H9 (cell line): ENCODE measurements around the gene CD300LD. TPM values are rescaled to one million over a fixed set of nuclear protein-coding genes. Genes with fewer than 3 reads are reported as not detected.

Experiments used
- DNase-seq: peaks from one replicate; pipeline ENCODE4 v3.0.0-alpha.2; 2017
- H2AFZ ChIP-seq: one replicate; pipeline ENCODE4 v1.6.1; 2013; ENCODE audit warnings: mild to moderate bottlenecking, low read length, control low read depth, moderate library complexity
- H2AK5ac ChIP-seq: 2 replicates; pipeline ENCODE4 v1.6.1; 2013; ENCODE audit warnings: low read length, control low read depth, mixed read lengths; ENCODE audit not compliant: insufficient read length
- H2BK120ac ChIP-seq: one replicate; pipeline ENCODE4 v1.6.1; 2013; ENCODE audit warnings: low read depth, mild to moderate bottlenecking, low read length, control low read depth, inconsistent platforms; ENCODE audit not compliant: poor library complexity, severe bottlenecking
- H2BK12ac ChIP-seq: 2 replicates; pipeline ENCODE4 v1.6.1; 2013; ENCODE audit warnings: low read length, control low read depth, mixed read lengths, low read depth; ENCODE audit not compliant: insufficient read length
- H2BK15ac ChIP-seq: 2 replicates; pipeline ENCODE4 v1.6.1; 2013; ENCODE audit warnings: low read depth, low read length, control low read depth
- H2BK20ac ChIP-seq: one replicate; pipeline ENCODE4 v1.6.1; 2013; ENCODE audit warnings: low read depth, mild to moderate bottlenecking, low read length, control low read depth, inconsistent platforms; ENCODE audit not compliant: poor library complexity, severe bottlenecking
- H2BK5ac ChIP-seq: 2 replicates; pipeline ENCODE4 v1.6.1; 2013; ENCODE audit warnings: low read length, control low read depth, mixed read lengths; ENCODE audit not compliant: insufficient read length
- H3K14ac ChIP-seq: 2 replicates; pipeline ENCODE4 v1.6.1; 2013; ENCODE audit warnings: low read length, control low read depth; ENCODE audit not compliant: insufficient read depth
- H3K18ac ChIP-seq: 2 replicates; pipeline ENCODE4 v1.6.1; 2013; ENCODE audit warnings: low read depth, mild to moderate bottlenecking, mixed read lengths, low read length, control low read depth; ENCODE audit not compliant: insufficient read length
- H3K23ac ChIP-seq: 2 replicates; pipeline ENCODE4 v1.6.1; 2013; ENCODE audit warnings: low read length, control low read depth, mixed read lengths, low read depth; ENCODE audit not compliant: insufficient read length
- H3K23me2 ChIP-seq: 2 replicates; pipeline ENCODE4 v1.6.1; 2013; ENCODE audit warnings: low read depth, mild to moderate bottlenecking, mixed read lengths, low read length, control low read depth; ENCODE audit not compliant: insufficient read length, poor library complexity, severe bottlenecking
- H3K27ac ChIP-seq: 2 replicates; pipeline ENCODE4 v1.5.1; 2013; ENCODE audit warnings: low read length, control low read depth, mixed read lengths, low read depth; ENCODE audit not compliant: insufficient read length
- H3K27me3 ChIP-seq: 2 replicates; pipeline ENCODE4 v1.6.1; 2013; ENCODE audit warnings: low read length, control low read depth, inconsistent platforms; ENCODE audit not compliant: insufficient read depth
- H3K4ac ChIP-seq: 2 replicates; pipeline ENCODE4 v1.6.1; 2013; ENCODE audit warnings: low read depth, mild to moderate bottlenecking, control low read depth, inconsistent platforms, low read length, moderate library complexity
- H3K4me1 ChIP-seq: 2 replicates; pipeline ENCODE4 v1.6.1; 2013; ENCODE audit warnings: low read length, control low read depth, inconsistent platforms; ENCODE audit not compliant: insufficient read depth
- H3K4me2 ChIP-seq: 2 replicates; pipeline ENCODE4 v1.6.1; 2013; ENCODE audit warnings: low read length, control low read depth, mixed read lengths; ENCODE audit not compliant: insufficient read length, insufficient read depth
- H3K56ac ChIP-seq: 2 replicates; pipeline ENCODE4 v1.6.1; 2013; ENCODE audit warnings: low read depth, mild to moderate bottlenecking, mixed read lengths, low read length, control low read depth; ENCODE audit not compliant: insufficient read length
- H3K79me1 ChIP-seq: 2 replicates; pipeline ENCODE4 v1.6.1; 2013; ENCODE audit warnings: low read depth, mild to moderate bottlenecking, moderate library complexity, low read length, control low read depth, inconsistent platforms; ENCODE audit not compliant: insufficient read depth, poor library complexity, severe bottlenecking
- H3K79me2 ChIP-seq: 2 replicates; pipeline ENCODE4 v1.6.1; 2013; ENCODE audit warnings: low read length, control low read depth, inconsistent platforms; ENCODE audit not compliant: insufficient read depth
- H3K9ac ChIP-seq: 2 replicates; pipeline ENCODE4 v1.6.1; 2013; ENCODE audit warnings: low read length, control low read depth, mixed read lengths; ENCODE audit not compliant: insufficient read length; ENCODE audit errors: extremely low read depth
- H3K9me3 ChIP-seq: one replicate; pipeline ENCODE4 v1.6.1; 2013; ENCODE audit warnings: low read depth, low read length, inconsistent platforms; ENCODE audit not compliant: control insufficient read depth
- H3T11ph ChIP-seq: one replicate; pipeline ENCODE4 v1.6.1; 2013; ENCODE audit warnings: mild to moderate bottlenecking, low read length, control low read depth, inconsistent platforms
- H4K20me1 ChIP-seq: one replicate; pipeline ENCODE4 v1.6.1; 2013; ENCODE audit not compliant: control insufficient read depth, insufficient read length, insufficient read depth
- H4K5ac ChIP-seq: 2 replicates; pipeline ENCODE4 v1.6.1; 2013; ENCODE audit warnings: low read depth, mild to moderate bottlenecking, mixed read lengths, low read length, control low read depth; ENCODE audit not compliant: insufficient read length
- H4K8ac ChIP-seq: replicated peaks from 2 replicates; pipeline ENCODE4 v1.6.1; 2013; ENCODE audit warnings: low read length, control low read depth, mixed read lengths, low read depth; ENCODE audit not compliant: insufficient read length
- H4K91ac ChIP-seq: 2 replicates; pipeline ENCODE4 v1.6.1; 2013; ENCODE audit warnings: low read depth, mild to moderate bottlenecking, moderate library complexity, mixed read lengths, low read length, control low read depth; ENCODE audit not compliant: insufficient read length
- H3K27ac Mint-ChIP-seq, 3 experiments: 2 replicates in 2 of 3; 3 replicates in 1 of 3; pipeline ENCODE4 v1.8.0; 2020 to 2021; ENCODE audit warnings: mixed read lengths in 3 of 3, mild to moderate bottlenecking in 1 of 3, moderate library complexity in 1 of 3
- H3K27me3 Mint-ChIP-seq: 2 replicates; pipeline ENCODE4 v1.8.0; 2021; ENCODE audit warnings: low read depth, mild to moderate bottlenecking, moderate library complexity, mixed read lengths
- H3K36me3 Mint-ChIP-seq, 3 experiments: 2 replicates in 2 of 3; 3 replicates in 1 of 3; pipeline ENCODE4 v1.8.0; 2020 to 2021; ENCODE audit warnings: low read depth in 3 of 3, mixed read lengths in 3 of 3; ENCODE audit not compliant: insufficient read depth in 1 of 3
- H3K4me1 Mint-ChIP-seq, 2 experiments: 2 replicates each; pipeline ENCODE4 v1.8.0; 2020; ENCODE audit warnings: mixed read lengths in 2 of 2
- H3K4me3 Mint-ChIP-seq, 2 experiments: 2 replicates in 1 of 2; 3 replicates in 1 of 2; pipeline ENCODE4 v1.8.0; 2020 to 2021; ENCODE audit warnings: mild to moderate bottlenecking in 2 of 2, mixed read lengths in 2 of 2, moderate library complexity in 1 of 2
- H3K9me3 Mint-ChIP-seq, 2 experiments: 2 replicates in 1 of 2; 3 replicates in 1 of 2; pipeline ENCODE4 v1.8.0; 2020; ENCODE audit warnings: mild to moderate bottlenecking in 2 of 2, mixed read lengths in 2 of 2, moderate library complexity in 1 of 2
- WGBS: extraction: QIAGEN DNeasy Blood & Tissue Kit; methylation state at CpG from one replicate; pipeline ENCODE4 v1.1.7; 2013; ENCODE audit warnings: missing lambda C conversion rate, low lambda C conversion rate, mixed read lengths; ENCODE audit not compliant: insufficient read length; ENCODE audit errors: extremely low coverage; 5-methylcytosine and 5-hydroxymethylcytosine counted together
- total RNA-seq: library from RNA; stranded (reverse); gene quantifications from 2 replicates; pipeline ENCODE4 v1.2.1, GENCODE V29; 2021
- TF ChIP-seq, protein P1 (sequence below): fragments of 200-600 bp; sonication (generic); conservative IDR thresholded peaks from 3 replicates; pipeline ENCODE4 v1.8.0; 2021; ENCODE audit warnings: antibody characterized with exemption, mild to moderate bottlenecking

Gene CD300LD
- total RNA-seq, 1 experiment from 2014 or later, result not detected

- Histone ChIP-seq H3K9me3 (no peaks in the 10 kb centered on the region), H3K23ac (no peak overlapping the region), H2AFZ (no peak overlapping the region), H3K18ac (no peak overlapping the region), H2AK5ac (no peak overlapping the region), H3K4me2 (no peak overlapping the region), H3K79me1 (no peaks in the 10 kb centered on the region), H3T11ph (no peak overlapping the region), H3K4ac (no peak overlapping the region), H3K27me3 (no peaks in the 10 kb centered on the region), H4K91ac (no peak overlapping the region), H3K56ac (no peak overlapping the region), H3K79me2 (no peaks in the 10 kb centered on the region), H3K4me1 (no peaks in the 10 kb centered on the region), H2BK12ac (no peak overlapping the region), H4K8ac (no peak overlapping the region), H4K20me1 (no peaks in the 10 kb centered on the region), H3K14ac (no peak overlapping the region; the same call in 1 of the 2 replicates), H2BK15ac (no peak overlapping the region), H2BK120ac (no peak overlapping the region), H3K27ac (no peak overlapping the region), H3K9ac (no peak overlapping the region), H3K23me2 (no peaks in the 10 kb centered on the region), H4K5ac (no peak overlapping the region), H2BK20ac (no peak overlapping the region), H2BK5ac (no peak overlapping the region)
- no CpG with 5 or more reads among the region's 7 CpGs for WGBS
- peaks cover 0 to 2% of the 10 kb centered on the region in 2 experiments; a peak in 1 of 5 replicates for H3K9me3 Mint-ChIP-seq
- H3K36me3 Mint-ChIP-seq, result no peaks in the 10 kb centered on the region
- TF ChIP-seq, protein P1, sequence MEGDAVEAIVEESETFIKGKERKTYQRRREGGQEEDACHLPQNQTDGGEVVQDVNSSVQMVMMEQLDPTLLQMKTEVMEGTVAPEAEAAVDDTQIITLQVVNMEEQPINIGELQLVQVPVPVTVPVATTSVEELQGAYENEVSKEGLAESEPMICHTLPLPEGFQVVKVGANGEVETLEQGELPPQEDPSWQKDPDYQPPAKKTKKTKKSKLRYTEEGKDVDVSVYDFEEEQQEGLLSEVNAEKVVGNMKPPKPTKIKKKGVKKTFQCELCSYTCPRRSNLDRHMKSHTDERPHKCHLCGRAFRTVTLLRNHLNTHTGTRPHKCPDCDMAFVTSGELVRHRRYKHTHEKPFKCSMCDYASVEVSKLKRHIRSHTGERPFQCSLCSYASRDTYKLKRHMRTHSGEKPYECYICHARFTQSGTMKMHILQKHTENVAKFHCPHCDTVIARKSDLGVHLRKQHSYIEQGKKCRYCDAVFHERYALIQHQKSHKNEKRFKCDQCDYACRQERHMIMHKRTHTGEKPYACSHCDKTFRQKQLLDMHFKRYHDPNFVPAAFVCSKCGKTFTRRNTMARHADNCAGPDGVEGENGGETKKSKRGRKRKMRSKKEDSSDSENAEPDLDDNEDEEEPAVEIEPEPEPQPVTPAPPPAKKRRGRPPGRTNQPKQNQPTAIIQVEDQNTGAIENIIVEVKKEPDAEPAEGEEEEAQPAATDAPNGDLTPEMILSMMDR, result no peak
- no peak overlapping the region for H3K4me3 Mint-ChIP-seq
- H3K27ac Mint-ChIP-seq, result no peak overlapping the region
- no peak for DNase-seq
- peaks cover 11% of the 10 kb centered on the region for H3K27me3 Mint-ChIP-seq
- no peaks in the 10 kb centered on the region for H3K4me1 Mint-ChIP-seq
Measured at GRCh38 chr17:74547264-74547663, 44.8 kb downstream of the CD300LD start.
